Measurements from ENCODE around the gene COLEC11. TPM values are rescaled to one million over a fixed set of nuclear protein-coding genes. Genes with fewer than 3 reads are reported as not detected.

Gene COLEC11
- total RNA-seq, 2 experiments from 2014 or later, result 0.31 TPM; not detected in 1

GRCh38 chr2:3683748-3684454, 89.0 kb downstream of the COLEC11 start:
- CTCF ChIA-PET, result no interaction called here
- POLR2A ChIA-PET, result no interaction called here
- peaks cover 2% of the 10 kb centered on the region for H3K27me3 Mint-ChIP-seq
- no peaks in the 10 kb centered on the region for H3K9me3 Mint-ChIP-seq
- no peaks in the 10 kb centered on the region for H3K36me3 Mint-ChIP-seq
- no peak overlapping the region for H3K27ac Mint-ChIP-seq
- intact Hi-C loops (cut with micrococcal nuclease), result no loop called here
- no peak for DNase-seq
- H3K4me1 Mint-ChIP-seq (ENCODE audit: low read depth), result no peaks in the 10 kb centered on the region
- H3K4me3 Mint-ChIP-seq, result no peak overlapping the region

- Mint-ChIP-seq H3K36me3 (no peaks in the 10 kb centered on the region), H3K4me1 (ENCODE audit: low read depth) (no peaks in the 10 kb centered on the region), H3K27me3 (peaks cover 7% of the 10 kb centered on the region), H3K9me3 (peaks cover 3% of the 10 kb centered on the region), H3K27ac (no peak overlapping the region), H3K4me3 (no peak overlapping the region)
- CTCF ChIA-PET, result no interaction called here
- no peak for DNase-seq
- intact Hi-C loops (cut with micrococcal nuclease), result no loop called here
- POLR2A ChIA-PET, result no interaction called here
Observed at GRCh38 chr2:3689998-3690748, 95.3 kb downstream of the COLEC11 start.

GRCh38 chr2:3692375-3692774, 97.5 kb downstream of the COLEC11 start:
- DNase-seq, result no peak
- ChIA-PET CTCF (interaction anchor here (0.6 to 1.7 kb wide), 2 partner anchors 88 to 134 kb away, joined by 3 to 6 read pairs; no protein-coding TSS in a partner anchor), POLR2A (no interaction called here)
- no peak overlapping the region for H3K4me3 Mint-ChIP-seq
- H3K4me1 Mint-ChIP-seq (ENCODE audit: low read depth), result no peaks in the 10 kb centered on the region
- no peaks in the 10 kb centered on the region for H3K36me3 Mint-ChIP-seq
- no peak overlapping the region for H3K27ac Mint-ChIP-seq
- peaks cover 8% of the 10 kb centered on the region for H3K27me3 Mint-ChIP-seq
- intact Hi-C loops (cut with micrococcal nuclease), result no loop called here
- peaks cover 3% of the 10 kb centered on the region for H3K9me3 Mint-ChIP-seq

Other genes starting within 250 kb of the COLEC11 start
- gene EIPR1, start 217.3 kb upstream of the COLEC11 start, total RNA-seq, result 10 to 100 TPM; 38.2 to 40.5 TPM
- 10 to 100 TPM; 61.4 to 64.3 TPM for gene TRAPPC12, start 215.4 kb upstream of the COLEC11 start, total RNA-seq
- gene ADI1, start 75.6 kb upstream of the COLEC11 start, total RNA-seq, result 10 to 100 TPM; 36.0 to 36.4 TPM
- 10 to 100 TPM; 23.6 to 24.8 TPM for gene RNASEH1, start 36.8 kb upstream of the COLEC11 start, total RNA-seq
- gene RPS7, start 19.9 kb upstream of the COLEC11 start, total RNA-seq, result 1,000 to 10,000 TPM; 1,694 to 1,737 TPM
- not detected for gene ALLC, start 63.1 kb downstream of the COLEC11 start, total RNA-seq
- gene DCDC2C, start 108.5 kb downstream of the COLEC11 start, total RNA-seq, result not detected

All from activated CD4-positive, alpha-beta memory T cell treated with anti-CD3 and anti-CD28 coated beads for 36 hours (primary cell).